ENCODE results near the gene GNPTAB. TPM values are rescaled to one million over a fixed set of nuclear protein-coding genes. Genes with fewer than 3 reads are reported as not detected.

The GNPTAB gene
- total RNA-seq, 1 experiment from 2014 or later, result 18.0 TPM

DNA sequence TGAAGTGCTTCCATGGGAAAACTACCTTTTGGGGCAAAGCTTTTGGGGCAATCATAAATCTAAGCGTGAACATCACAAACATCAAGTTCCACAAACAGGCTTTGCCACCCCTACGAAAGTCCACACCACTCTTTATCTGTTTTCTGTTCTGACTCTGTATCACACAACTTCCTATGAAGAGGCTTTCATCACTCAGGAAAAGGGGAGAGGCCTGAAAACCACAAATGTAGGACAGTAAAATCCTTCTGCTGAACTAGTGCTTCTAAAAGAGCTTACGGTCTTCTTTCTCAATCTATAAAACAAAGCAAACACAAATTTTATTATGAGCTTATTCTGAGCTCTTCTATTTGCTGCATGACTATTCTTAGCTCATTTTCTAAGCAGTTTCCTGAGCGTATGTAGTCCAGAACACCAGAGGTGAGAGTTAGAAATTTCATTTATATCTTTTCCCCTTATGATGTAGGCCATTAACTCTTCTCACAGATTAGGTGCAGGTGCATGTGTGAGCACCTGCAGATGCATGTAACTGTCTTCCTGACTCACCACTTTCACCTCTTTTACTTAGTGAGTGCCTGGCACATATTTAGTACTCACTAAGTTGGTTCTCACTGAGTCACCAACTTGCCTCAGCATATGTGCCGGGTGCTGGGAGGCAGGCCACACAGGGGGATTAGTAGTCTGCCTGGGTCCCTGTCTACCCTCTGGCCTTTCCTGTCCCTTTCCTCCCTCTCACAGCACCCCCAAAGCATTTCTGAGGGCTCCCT lies 58.6 kb downstream of the GNPTAB start:
- DNase-seq (ENCODE audit: low read depth), result no peak

DNA sequence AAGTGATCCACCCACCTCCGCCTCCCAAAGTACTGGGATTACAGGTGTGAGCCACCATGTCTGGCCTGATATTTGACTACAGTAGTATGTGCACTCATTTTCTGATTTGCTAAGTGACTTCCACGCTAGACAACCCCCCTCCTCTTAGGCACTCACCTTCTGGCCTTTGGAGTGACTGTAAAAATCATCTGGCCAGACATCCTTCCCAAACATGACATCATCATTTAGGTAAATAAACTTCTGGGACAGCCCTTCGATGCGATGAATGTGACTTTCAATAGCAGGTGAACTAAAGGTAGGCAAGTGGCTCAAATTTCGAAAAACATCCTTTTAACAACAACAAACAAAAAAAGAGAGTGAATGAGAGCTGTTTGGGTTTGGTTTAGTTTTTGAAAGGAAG lies 60.9 kb downstream of the GNPTAB start:
- no peak for DNase-seq (ENCODE audit: low read depth)

DNA sequence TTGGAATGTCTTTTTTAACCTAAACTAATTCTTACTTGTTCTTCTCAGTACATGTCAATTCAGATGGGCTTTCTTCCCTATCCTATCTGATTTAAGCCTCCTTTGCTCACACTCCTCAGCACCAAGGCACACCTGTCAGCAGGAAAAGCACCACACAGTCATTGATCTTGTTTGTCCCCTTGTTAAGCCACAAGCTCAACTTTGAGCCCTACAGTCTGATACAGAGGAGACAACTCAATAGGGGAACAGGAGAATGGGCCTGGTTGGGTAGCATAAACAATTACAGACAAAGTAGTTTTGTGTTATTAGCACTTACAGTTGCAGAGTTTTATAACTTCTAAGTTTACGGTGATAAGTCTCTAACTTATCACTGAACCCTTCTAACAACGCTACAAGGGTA lies 62.0 kb downstream of the GNPTAB start:
- DNase-seq (ENCODE audit: low read depth), result no peak

DNA sequence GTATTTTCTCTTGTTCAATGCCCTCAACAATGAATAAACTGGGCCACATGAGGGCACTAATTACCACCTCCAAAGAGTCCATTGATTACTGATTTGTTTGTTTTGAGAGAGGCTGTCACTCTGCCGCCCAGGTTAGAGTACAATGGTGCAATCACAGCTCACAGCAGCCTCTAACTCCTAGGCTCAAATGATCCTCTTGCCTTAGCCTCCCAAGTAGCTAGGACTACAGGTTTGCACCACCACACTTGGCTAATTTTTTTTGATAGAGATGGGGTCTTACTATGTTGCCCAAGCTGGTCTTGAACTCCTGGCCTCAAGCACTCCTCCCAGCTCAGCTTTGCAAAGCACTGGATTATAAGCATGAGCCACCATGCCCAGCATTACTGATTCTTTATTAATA lies 63.2 kb downstream of the GNPTAB start:
- no peak for DNase-seq (ENCODE audit: low read depth)

DNA sequence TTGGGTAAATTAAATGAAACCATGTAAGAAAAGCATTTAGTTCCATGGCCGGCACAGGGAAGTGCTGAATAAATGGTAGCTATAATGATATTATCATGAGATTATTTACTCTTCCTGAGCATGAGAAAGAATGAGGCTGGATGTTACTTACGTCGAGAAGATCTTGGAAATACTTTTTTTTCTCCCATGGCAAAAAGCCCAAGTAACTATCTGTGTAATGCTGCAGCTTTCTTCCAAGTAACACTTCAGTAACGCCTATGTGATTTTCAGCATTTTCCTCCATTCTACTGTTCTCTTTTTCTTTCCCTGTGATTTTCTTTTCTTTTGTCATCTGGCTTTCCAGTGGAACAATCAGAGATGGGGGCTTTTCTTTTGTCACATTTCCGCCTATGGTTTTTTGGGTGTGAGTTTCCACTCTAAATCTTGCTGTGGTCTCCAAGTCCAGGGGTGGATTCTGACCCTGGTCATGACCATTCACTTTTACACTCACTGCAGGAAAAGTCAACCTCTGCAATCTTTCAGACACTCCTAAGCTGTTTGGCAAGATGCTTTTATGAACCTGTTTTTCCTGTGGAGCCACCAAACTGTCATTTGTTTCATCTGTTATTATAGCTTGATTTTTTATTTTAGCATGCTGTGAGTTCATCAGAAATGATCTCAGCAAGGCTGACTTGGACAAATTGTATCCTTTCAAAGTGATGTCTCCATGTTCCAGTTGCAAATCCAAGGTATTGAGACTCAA lies 66.5 kb downstream of the GNPTAB start:
- DNase-seq (ENCODE audit: low read depth), result no peak

DNA sequence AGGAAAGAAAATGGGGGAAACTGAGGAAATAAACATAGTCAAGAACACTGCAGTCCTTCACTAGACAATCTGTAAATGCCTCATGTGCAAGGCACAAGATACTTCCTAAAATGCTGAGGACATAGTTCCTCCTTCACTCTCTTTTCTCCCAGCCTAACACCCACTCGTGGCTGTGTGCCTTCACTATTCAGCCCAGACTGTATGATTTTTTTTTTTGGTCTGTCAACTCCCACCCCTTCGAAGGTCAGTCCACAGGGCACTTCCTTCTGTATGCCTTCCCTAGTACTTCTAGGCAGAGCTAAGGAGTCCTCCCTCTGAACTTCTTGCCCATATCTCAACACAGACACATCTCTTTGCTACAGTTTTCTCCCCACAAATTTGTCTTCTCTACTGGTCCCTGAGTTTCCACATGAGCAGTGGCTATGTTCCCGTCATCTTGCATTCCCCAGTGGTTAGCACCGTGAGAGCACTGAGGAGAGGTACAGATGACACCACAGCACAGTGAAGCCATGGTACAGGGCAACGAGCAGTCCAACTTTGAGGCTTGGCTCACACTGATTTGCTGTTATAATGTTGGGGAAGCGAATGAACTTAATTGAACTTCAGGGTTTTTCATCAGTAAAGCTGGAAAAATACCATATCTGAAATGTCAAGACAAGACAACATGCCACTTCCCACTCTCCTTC lies 67.4 kb downstream of the GNPTAB start:
- DNase-seq (ENCODE audit: low read depth), result no peak

DNA sequence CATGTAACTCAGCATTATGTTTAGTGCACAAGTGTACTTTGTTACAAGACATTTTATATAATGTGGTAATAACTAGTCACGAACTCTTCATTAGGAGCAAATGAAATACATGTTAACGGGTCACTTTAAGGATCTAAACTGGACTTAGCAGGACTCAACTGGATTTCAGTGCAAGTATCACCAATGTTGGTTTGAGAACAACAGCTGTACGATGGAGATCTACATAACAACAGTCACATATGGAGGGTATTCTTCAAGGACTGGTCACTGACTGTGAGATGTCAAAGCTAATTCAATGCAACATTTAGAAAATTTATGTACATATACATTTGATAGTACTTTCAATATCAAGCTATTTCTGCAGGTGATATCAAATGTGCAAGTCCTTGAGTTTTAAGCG lies 69.0 kb downstream of the GNPTAB start:
- no peak for DNase-seq (ENCODE audit: low read depth)

DNA sequence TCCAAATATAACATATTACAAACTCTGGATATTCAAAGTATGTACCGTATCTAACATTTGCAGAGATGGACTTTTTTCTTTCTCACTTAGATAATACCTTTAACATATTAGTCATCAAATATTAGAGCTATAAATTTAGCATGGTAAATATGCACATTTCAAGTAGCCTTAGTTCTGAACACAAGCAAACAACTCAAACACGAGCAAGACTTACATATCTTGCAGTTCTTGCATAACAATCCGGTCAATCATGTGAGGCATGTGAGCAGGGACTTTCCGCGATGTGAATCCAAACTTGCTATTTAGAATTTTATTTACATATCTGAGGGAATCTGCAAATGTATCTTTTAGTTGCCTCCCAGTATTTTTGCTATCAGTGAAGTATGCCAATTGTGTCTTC lies 69.4 kb downstream of the GNPTAB start:
- DNase-seq (ENCODE audit: low read depth), result no peak

DNA sequence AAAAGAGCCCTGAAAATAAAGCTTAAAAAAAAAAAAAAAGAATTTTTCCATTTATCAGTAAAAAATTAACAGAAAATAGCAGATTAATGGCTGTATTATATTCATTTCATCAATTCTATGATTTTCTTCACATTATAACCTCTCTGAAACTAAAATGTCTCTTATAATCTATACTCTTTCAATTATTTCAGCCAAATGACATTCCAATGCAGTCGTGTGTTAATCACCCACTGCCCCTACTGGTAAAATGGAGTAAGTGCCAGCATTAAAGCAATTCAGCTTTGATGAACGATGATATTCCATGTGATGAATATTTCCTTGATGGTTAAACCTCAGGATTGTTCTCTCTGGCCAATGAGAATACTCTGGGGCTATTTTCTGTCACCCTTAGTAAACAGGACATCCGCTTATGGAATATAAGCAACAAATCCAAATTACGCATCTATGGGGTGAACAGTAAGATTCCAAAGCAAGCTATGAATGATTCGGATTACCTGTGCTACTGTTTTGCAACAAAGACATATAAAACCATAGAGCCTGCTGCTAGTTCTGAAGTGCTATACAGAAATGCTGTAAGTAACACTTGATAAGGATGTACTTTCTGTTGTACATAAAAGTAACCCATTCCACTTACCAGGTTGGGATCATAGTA lies 71.2 kb downstream of the GNPTAB start:
- DNase-seq (ENCODE audit: low read depth), result peak; percentile 37

DNA sequence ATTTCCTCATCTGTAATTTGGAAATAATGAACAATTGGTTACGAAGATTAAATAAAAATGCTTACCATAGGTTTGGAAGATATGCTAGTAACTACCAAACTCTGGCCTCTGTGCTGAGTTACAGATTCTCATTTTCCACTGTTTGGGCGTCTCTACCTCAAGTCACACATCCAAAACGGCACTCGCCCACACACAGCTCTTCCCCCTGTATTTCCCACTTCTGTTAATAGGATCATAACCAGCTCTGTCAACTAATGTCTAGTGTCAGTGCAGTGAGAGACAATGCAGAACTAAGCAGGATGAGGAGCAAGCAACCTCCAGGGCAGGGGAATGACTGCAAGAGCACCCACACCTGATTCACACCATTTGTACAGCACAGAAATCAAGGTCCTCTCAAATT lies 80.6 kb downstream of the GNPTAB start:
- no peak for DNase-seq (ENCODE audit: low read depth)

DNA sequence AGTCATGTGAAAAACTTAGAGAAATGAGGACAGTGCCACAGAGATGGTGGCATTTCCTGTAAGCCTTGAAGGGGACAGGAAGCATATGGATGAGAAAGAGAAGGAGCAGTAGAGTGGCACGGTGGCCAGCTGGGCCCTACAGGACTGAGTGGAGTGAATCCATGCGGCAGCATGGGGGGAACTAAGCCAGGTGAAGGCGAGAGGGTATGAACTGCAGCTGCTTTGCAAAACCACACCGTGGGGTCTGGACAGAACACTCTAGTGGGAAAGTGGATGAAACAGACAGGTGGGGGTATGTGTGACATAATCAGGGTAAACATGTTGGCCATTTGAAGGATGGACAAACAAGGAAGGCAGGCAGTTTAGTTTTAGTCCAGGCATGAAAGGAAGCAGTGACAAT lies 81.1 kb downstream of the GNPTAB start:
- no peak for DNase-seq (ENCODE audit: low read depth)

DNA sequence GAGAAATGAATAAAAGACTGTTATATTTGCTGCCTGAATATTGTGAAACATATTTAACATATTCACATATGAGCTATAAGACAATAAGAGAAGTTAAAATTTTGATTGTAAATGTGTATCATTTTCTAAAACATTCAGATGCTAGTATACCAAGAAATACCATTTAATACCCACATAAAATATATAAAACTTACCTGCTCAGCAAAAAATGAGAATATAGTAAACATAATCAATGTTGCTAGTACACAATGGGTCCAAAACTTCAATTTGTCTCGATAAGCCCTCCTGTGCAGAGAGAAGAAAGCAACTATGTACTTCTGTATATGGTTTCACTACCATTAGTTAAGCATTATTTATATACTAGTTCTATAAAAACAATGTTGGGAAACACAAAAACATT lies 81.9 kb downstream of the GNPTAB start:
- DNase-seq (ENCODE audit: low read depth), result no peak

DNA sequence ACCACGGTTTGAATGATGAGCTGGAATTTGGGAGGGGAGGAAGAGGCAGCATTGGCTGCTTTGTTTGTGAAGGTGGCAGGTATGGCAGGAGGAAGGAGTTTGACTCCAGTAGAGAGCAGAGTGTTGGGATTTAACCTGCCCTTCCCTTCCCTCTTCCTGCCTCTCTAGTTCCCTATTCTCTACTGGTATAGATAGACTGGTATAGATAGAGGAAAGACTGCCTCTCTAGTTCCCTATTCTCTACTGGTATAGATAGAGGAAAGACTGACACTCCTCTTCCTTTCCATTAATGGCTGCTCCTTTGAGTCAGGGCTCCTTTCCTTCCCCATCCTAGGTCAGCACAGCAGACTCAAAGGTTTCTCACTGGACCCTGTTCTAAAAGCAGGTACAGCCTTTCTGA lies 83.1 kb downstream of the GNPTAB start:
- no peak for DNase-seq (ENCODE audit: low read depth)

DNA sequence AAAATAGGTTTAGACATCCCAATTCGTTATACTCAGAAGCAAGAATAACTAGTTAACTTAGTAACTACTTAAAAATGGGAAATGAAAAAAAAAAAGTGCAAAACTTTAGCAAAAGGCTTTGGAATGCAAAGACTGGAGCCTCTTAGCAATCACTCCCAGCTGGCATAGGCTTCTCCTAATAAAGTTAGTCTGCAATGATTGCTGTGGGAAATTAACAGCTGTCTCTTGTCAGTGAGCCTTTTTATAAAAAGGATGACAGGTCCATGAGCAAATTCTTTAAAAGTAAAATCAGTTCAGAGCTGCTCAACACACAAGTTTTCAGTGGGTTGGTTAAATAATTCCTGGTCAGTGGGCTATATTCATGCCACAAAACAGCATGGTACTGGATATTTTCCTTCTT lies 84.1 kb downstream of the GNPTAB start:
- DNase-seq (ENCODE audit: low read depth), result peak; percentile 24

DNA sequence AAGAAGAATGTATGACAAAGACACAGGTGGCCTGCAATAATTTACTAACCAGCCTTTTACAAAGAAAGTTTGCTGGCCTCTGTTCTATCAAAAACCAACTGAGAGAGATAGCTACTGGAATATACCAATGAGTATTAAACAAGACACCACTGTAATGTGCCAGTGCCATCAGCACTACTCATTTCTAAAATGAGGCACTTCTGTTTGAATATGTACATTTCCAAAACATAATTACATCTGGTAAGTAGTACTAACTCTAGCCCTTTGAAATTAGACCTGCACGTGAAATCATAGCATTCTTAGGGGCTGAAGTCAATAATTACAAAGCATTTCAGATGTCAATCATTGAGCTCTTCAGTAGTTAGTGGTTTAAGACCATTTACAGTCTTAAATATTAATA lies 84.6 kb downstream of the GNPTAB start:
- DNase-seq (ENCODE audit: low read depth), result no peak

DNA sequence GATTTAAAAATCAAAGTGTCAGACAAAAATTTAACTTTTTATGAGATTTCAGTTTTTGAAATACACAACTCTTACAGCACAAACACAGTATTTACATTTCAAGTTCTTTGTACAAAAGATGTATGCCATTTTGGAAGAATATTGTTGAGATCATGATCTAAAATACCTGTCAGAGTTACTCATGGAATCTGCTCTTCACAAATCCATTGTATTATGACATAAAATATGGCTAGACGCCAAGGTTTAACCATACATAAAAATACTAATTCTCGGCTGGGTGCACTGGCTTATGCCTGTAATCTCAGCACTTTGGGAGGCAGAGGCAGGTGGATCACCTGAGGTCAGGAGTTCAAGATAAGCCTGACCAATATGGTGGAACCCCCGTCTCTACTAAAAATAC lies 85.3 kb downstream of the GNPTAB start:
- no peak for DNase-seq (ENCODE audit: low read depth)

DNA sequence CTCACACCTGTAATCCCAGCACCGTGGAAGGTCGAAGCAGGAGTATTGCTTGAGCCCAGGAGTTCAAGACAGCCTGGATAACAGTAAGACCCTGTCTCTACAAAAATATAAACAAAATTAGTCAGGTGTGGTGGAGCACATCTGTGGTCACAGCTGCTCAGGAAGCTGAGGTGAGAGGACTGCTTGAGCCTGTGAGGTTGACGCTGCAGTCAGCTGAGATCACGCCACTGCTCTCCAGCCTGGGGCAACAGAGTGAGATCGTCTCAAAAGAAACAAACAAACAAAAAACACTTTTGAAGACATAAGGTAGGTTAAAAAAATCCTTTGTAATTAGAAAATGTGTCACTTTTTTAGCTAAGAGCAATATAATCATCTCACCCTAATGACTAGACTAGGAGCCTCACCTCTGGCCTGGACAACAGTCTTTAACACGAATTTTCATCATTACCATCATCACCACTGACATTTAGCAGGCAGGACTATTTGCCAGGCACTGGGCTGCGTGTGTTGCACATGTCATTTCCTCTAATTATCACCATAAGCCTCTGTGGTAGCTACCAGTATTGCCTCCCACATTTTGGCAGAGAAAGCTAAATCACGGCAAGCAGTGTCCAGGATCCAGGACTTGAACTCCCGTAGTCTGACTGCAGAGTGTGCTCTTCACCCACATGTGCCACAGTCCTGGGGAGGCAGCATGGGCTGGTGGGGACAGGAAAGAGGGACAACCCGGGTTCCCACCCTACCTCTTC lies 86.9 kb downstream of the GNPTAB start:
- no peak for DNase-seq (ENCODE audit: low read depth)

DNA sequence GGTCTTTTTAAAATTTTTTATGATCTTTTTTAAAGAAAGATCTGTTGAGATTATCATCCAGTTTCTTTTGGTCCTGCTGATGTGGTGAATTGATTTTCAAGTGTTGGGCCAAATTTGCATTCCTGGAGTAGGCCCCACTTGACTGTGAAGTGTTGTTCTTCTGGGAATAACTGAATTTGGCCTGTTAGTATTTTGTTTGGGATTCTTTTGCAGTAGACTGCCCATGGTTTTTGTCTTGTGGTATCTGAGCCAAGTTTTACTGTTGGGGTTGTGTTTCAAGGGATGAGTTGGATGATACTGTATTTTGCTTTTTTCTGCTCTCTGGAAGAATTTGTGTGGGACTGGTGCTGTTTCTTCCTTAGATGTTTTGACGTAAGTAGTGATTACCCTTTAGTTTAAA lies 87.5 kb downstream of the GNPTAB start:
- DNase-seq (ENCODE audit: low read depth), result no peak

DNA sequence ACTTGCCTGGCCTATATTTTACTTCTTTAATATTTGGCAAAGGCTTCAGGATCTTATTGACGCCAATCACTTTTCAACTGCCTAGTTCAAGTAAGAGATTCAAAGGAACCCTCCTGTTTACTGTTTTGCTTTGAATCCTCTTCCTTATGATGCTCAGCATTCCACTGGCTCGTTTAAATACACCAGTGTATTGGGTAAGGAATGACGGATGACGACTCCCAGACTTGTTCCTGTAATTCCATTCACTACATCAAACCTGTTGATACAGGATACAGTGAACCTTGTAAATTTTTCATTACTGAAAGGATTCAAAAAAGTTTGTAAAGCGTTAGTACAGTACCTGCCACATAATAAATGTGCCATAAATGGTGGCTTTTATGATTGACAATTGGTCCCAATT lies 89.8 kb downstream of the GNPTAB start:
- no peak for DNase-seq (ENCODE audit: low read depth)

DNA sequence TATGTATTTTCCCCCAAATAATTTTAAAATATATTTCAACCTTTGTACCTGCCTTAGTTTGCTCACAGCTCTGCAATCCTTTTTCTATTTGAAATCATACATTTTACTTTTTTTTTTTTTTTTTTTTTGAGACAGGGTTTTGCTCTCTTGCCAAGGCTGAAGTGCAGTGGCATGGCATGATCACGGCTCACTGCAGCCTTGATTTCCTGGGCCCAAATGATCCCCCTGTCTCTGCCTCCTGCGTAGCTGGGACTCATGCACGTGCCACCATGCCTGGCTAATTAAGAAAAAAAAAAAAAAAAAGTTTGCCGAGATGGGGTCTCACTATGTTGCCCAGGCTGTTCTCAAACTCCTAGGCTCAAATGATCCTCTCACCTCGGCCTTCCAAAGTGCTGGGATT lies 90.2 kb downstream of the GNPTAB start:
- DNase-seq (ENCODE audit: low read depth), result no peak

DNA sequence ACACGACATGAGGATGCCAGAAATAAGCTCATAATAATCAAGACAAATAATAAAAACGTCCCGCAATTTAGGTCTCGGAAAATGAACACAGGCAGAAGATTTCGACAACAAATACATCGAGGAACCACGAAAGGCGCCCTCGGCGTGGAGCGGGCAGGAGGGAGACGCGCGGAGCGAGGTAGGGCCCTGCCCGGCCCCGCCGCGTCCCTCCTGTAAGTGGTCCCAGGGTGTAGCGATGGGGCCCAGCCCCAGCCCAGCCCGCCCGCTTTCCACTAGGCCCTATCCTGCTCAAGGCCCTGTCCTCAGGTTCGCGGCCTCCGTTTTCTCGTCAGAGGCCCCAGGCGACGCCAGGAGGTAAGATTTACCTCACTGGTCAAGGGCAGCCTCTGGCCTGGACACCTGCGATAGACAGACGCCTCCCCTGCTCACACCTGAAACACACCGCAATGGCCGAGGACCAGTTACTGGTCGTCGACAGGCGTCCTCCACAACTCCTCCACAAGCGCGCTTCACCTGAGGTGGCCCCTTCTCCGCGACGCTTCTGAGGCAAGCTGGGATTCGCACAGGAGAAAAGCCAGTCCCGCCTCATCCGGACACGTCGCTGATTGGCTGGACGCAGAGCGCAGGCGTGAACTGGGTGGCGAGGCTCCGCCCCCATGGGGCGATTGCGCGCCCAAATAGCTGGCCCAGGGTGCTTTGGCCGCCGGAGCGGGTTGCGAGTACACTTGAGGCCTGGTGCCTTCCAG lies 91.7 kb downstream of the GNPTAB start, which contains the start of gene SYCP3:
SYCP3 (minus strand) TSS at position 543 of the 746 bp plus-strand sequence. CDS start 1,527 bp downstream, outside the sequence.
- no peak for DNase-seq (ENCODE audit: low read depth)
